H1 (cell line): Measurements from ENCODE around the gene ATP6V0D1. TPM values are rescaled to one million over a fixed set of nuclear protein-coding genes. Genes with fewer than 3 reads are reported as not detected.

Experiments
- CTCF ChIA-PET: fragments of 300-600 bp; sonication (Branson Sonifier 250); formaldehyde crosslinking; loops from one replicate; lab custom pipeline; 2021; ENCODE audit not compliant: partially characterized antibody; lab: Charles Lee
- POLR2A ChIA-PET: fragments of 300-600 bp; sonication (Branson Sonifier 250); formaldehyde crosslinking; loops from one replicate; lab custom pipeline; 2021; ENCODE audit warnings: inconsistent platforms; ENCODE audit not compliant: partially characterized antibody; lab: Charles Lee
- DNase-seq, 2 experiments: peaks; one replicate each; pipeline versions ENCODE4 v3.0.0 to v3.0.0-alpha.2; 2010 to 2022; ENCODE audit warnings: low spot score in 2 of 2, low read depth in 1 of 2, mixed read lengths in 1 of 2
- FAIRE-seq: peaks from 2 replicates; lab custom pipeline; 2011; peaks lifted over from hg19 to GRCh38; lab: Jason Lieb, UNC
- H2AFZ ChIP-seq: 2 replicates; pipeline ENCODE4 v1.8.1; 2012; ENCODE audit warnings: low read length, inconsistent platforms
- H2AK5ac ChIP-seq: 2 replicates; pipeline ENCODE4 v1.6.1; 2013; ENCODE audit warnings: low read depth, low read length
- H2BK120ac ChIP-seq: replicated peaks from 2 replicates; pipeline ENCODE3; 2013; ENCODE audit warnings: low read depth, low read length, inconsistent platforms
- H2BK12ac ChIP-seq: 2 replicates; pipeline ENCODE4 v1.6.1; 2013; ENCODE audit warnings: low read depth, low read length
- H2BK15ac ChIP-seq: 2 replicates; pipeline ENCODE4 v1.6.1; 2013; ENCODE audit warnings: low read length
- H2BK20ac ChIP-seq: 2 replicates; pipeline ENCODE4 v1.6.1; 2013; ENCODE audit warnings: low read length
- H2BK5ac ChIP-seq: 2 replicates; pipeline ENCODE4 v1.6.1; 2013; ENCODE audit warnings: low read depth, low read length
- H3K14ac ChIP-seq: 2 replicates; pipeline ENCODE4 v1.6.1; 2013; ENCODE audit warnings: inconsistent platforms; ENCODE audit not compliant: insufficient read length
- H3K18ac ChIP-seq: 2 replicates; pipeline ENCODE4 v1.6.1; 2013; ENCODE audit warnings: low read length; ENCODE audit errors: extremely low read depth
- H3K23ac ChIP-seq: 2 replicates; pipeline ENCODE4 v1.6.1; 2013; ENCODE audit warnings: inconsistent platforms; ENCODE audit not compliant: insufficient read length
- H3K23me2 ChIP-seq: 2 replicates; pipeline ENCODE4 v1.6.1; 2013; ENCODE audit warnings: low read depth, low read length
- H3K27ac ChIP-seq: 2 replicates; pipeline ENCODE4 v1.6.1; 2011; ENCODE audit warnings: low read depth, low read length, inconsistent platforms
- H3K27me3 ChIP-seq, 4 experiments: replicated peaks in 1 of 4; 1 replicate in 1 of 4; 2 replicates in 3 of 4; pipeline versions ENCODE4 v1.6.1 to v1.8.1; 2011 to 2013; ENCODE audit warnings: low read length in 3 of 4, mild to moderate bottlenecking in 3 of 4, inconsistent platforms in 2 of 4, mixed read lengths in 2 of 4, moderate library complexity in 1 of 4; ENCODE audit not compliant: control insufficient read depth in 3 of 4, insufficient read depth in 3 of 4; ENCODE audit errors: extremely low read depth in 1 of 4
- H3K36me3 ChIP-seq, 4 experiments: 2 replicates each; pipeline versions ENCODE4 v1.6.1 to v1.8.1; 2011 to 2013; ENCODE audit warnings: mild to moderate bottlenecking in 4 of 4, low read length in 3 of 4, moderate library complexity in 2 of 4, control low read depth in 1 of 4, inconsistent platforms in 1 of 4; ENCODE audit not compliant: insufficient read depth in 4 of 4, control insufficient read depth in 2 of 4
- H3K4ac ChIP-seq: replicated peaks from 2 replicates; pipeline ENCODE3; 2013; ENCODE audit warnings: low read length, low read depth, mixed read lengths, inconsistent platforms; ENCODE audit not compliant: insufficient read length
- H3K4me1 ChIP-seq, 4 experiments: replicated peaks in 1 of 4; 1 replicate in 1 of 4; 2 replicates in 3 of 4; pipeline versions ENCODE4 v1.6.1 to v1.8.1; 2011 to 2013; ENCODE audit warnings: low read length in 3 of 4, inconsistent platforms in 2 of 4, mixed read lengths in 1 of 4; ENCODE audit not compliant: insufficient read depth in 4 of 4, control insufficient read depth in 3 of 4
- H3K4me2 ChIP-seq, 2 experiments: 2 replicates each; pipeline versions ENCODE4 v1.6.1 to v1.8.1; 2011 to 2013; ENCODE audit warnings: low read depth in 2 of 2, low read length in 2 of 2, control low read depth in 1 of 2, inconsistent platforms in 1 of 2, mild to moderate bottlenecking in 1 of 2; ENCODE audit not compliant: insufficient read depth in 1 of 2
- H3K4me3 ChIP-seq, 4 experiments: fragments of 200-600, 300-600 bp in 1 of 4; sonication (generic), shearing (Covaris generic), sonication (Bioruptor Twin) in 1 of 4; 2 replicates each; pipeline versions ENCODE4 v1.5.1 to v1.8.1; 2011 to 2016; ENCODE audit warnings: low read length in 4 of 4, low read depth in 3 of 4, control low read depth in 2 of 4, inconsistent platforms in 2 of 4, mild to moderate bottlenecking in 2 of 4, mixed read lengths in 1 of 4, moderate library complexity in 1 of 4; ENCODE audit not compliant: insufficient read depth in 2 of 4; ENCODE audit errors: extremely low read depth in 1 of 4
- H3K56ac ChIP-seq: replicated peaks from 2 replicates; pipeline ENCODE3; 2013; ENCODE audit warnings: low read depth, mild to moderate bottlenecking, mixed read lengths, low read length, inconsistent platforms; ENCODE audit not compliant: insufficient read length
- H3K79me1 ChIP-seq: 2 replicates; pipeline ENCODE4 v1.6.1; 2013; ENCODE audit warnings: low read depth, low read length, control low read depth
- H3K79me2 ChIP-seq, 2 experiments: 2 replicates each; pipeline versions ENCODE4 v1.6.1 to v1.8.1; 2012 to 2013; ENCODE audit warnings: low read length in 2 of 2, mild to moderate bottlenecking in 2 of 2, inconsistent platforms in 1 of 2; ENCODE audit not compliant: insufficient read depth in 2 of 2, control insufficient read depth in 1 of 2
- H3K9ac ChIP-seq, 4 experiments: replicated peaks in 1 of 4; 1 replicate in 1 of 4; 2 replicates in 3 of 4; pipeline versions ENCODE4 v1.6.1 to v1.8.1; 2011 to 2013; ENCODE audit warnings: low read depth in 3 of 4, low read length in 3 of 4, control low read depth in 2 of 4, mild to moderate bottlenecking in 2 of 4, moderate library complexity in 2 of 4, inconsistent platforms in 1 of 4; ENCODE audit errors: extremely low read depth in 1 of 4
- H3K9me3 ChIP-seq, 2 experiments: 2 replicates each; pipeline versions ENCODE4 v1.6.1 to v1.8.1; 2012 to 2013; ENCODE audit warnings: mild to moderate bottlenecking in 2 of 2, moderate library complexity in 2 of 2, control low read depth in 1 of 2, inconsistent platforms in 1 of 2, low read depth in 1 of 2, low read length in 1 of 2, mixed read lengths in 1 of 2; ENCODE audit not compliant: insufficient read depth in 2 of 2
- H4K20me1 ChIP-seq, 2 experiments: replicated peaks in 1 of 2; 2 replicates each; pipeline versions ENCODE3 to v1.8.1; 2011 to 2013; ENCODE audit warnings: inconsistent platforms in 2 of 2, low read length in 2 of 2, mild to moderate bottlenecking in 1 of 2; ENCODE audit not compliant: insufficient read depth in 2 of 2, control insufficient read depth in 1 of 2
- H4K5ac ChIP-seq: 2 replicates; pipeline ENCODE4 v1.6.1; 2013; ENCODE audit warnings: low read length, low read depth, mixed read lengths, inconsistent platforms; ENCODE audit not compliant: insufficient read length
- H4K8ac ChIP-seq: 2 replicates; pipeline ENCODE4 v1.8.0; 2013; ENCODE audit warnings: mild to moderate bottlenecking, moderate library complexity, low read length, inconsistent platforms; ENCODE audit not compliant: insufficient read depth; ENCODE audit errors: extremely low read depth
- H4K91ac ChIP-seq: replicated peaks from 2 replicates; pipeline ENCODE3; 2013; ENCODE audit warnings: low read length, mixed read lengths, inconsistent platforms; ENCODE audit not compliant: insufficient read length
- CTCF ChIP-seq, 3 experiments: IDR thresholded peaks; 1 replicate in 2 of 3; 2 replicates in 1 of 3; pipeline versions ENCODE4 v1.5.1 to v1.6.1; 2011; ENCODE audit warnings: low read length in 3 of 3, mild to moderate bottlenecking in 3 of 3, inconsistent platforms in 2 of 3, low read depth in 1 of 3, moderate library complexity in 1 of 3; ENCODE audit not compliant: insufficient read depth in 1 of 3; ENCODE audit errors: control extremely low read depth in 1 of 3
- HDAC6 ChIP-seq: IDR thresholded peaks from one replicate; pipeline ENCODE4 v1.7.1; 2012; ENCODE audit warnings: low read depth, mild to moderate bottlenecking, inconsistent platforms, low read length, moderate library complexity
- KDM4A ChIP-seq: IDR thresholded peaks from one replicate; pipeline ENCODE4 v1.7.1; 2012; ENCODE audit warnings: low read depth, mild to moderate bottlenecking, moderate library complexity, low read length, inconsistent platforms; ENCODE audit not compliant: severe bottlenecking
- RBBP5 ChIP-seq: IDR thresholded peaks from 2 replicates; pipeline ENCODE4 v1.7.1; 2012; ENCODE audit warnings: low read depth, mild to moderate bottlenecking, inconsistent platforms, low read length, moderate library complexity, borderline replicate concordance
- TBP ChIP-seq: IDR thresholded peaks from 2 replicates; pipeline ENCODE4 v1.6.1; 2011; ENCODE audit warnings: low read depth, low read length, improper control_type of control experiment
- WGBS, 2 experiments: shearing (Covaris generic) in 1 of 2; methylation state at CpG; one replicate each; pipeline versions ENCODE4 v1.1.6 to v1.1.7; 2013 to 2015; ENCODE audit warnings: low lambda C conversion rate in 2 of 2, mixed read lengths in 2 of 2, inconsistent platforms in 1 of 2, low coverage in 1 of 2, missing lambda C conversion rate in 1 of 2; ENCODE audit not compliant: insufficient replicate concordance in 2 of 2, insufficient coverage in 1 of 2, insufficient read length in 1 of 2; ENCODE audit errors: extremely low coverage in 1 of 2, missing lambda C conversion rate in 1 of 2; 5-methylcytosine and 5-hydroxymethylcytosine counted together
- polyA plus RNA-seq, 7 experiments: library from polyadenylated mRNA; depleted of rRNA in 3 of 7; stranded (reverse) in 5 of 7; unstranded in 2 of 7; fragments of >200 nt in 5 of 7; fragments of 200-250 nt in 2 of 7; gene quantifications; 1 replicate in 5 of 7; 2 replicates in 1 of 7; 4 replicates in 1 of 7; pipeline versions ENCODE4 v1.2.1 to v1.2.3, GENCODE V29; 2011 to 2013; ENCODE audit warnings: missing spikeins in 2 of 7, mixed read lengths in 2 of 7
- total RNA-seq: library from RNA; stranded (reverse); fragmentation: NEBNext Ultra II Directional; extraction: Animal tissue kit (Norgen Biotek cat#: 25700); gene quantifications from 2 replicates; pipeline ENCODE4 v1.2.1, GENCODE V29; 2021

Gene ATP6V0D1
- total and polyA plus RNA-seq, 2 of the 8 experiments (the other 6 are each of a cell fraction or from before 2014, with no cell fraction given), result 47.3 to 134 TPM

- H2BK5ac ChIP-seq, result no peak overlapping the region
- no peak overlapping the region for H3K4ac ChIP-seq
- peak overlapping the region; percentile 85 to 92 for H3K4me2 ChIP-seq
- no peak overlapping the region for H3K14ac ChIP-seq
- H3K79me1 ChIP-seq, result no peaks in the 10 kb centered on the region
- peak in 1 of 2 experiments; percentile 71 for DNase-seq
- peaks cover 4 to 19% of the 10 kb centered on the region in 2 experiments for H4K20me1 ChIP-seq
- no peak overlapping the region for H3K9ac ChIP-seq
- no peak overlapping the region for H3K27ac ChIP-seq
- no peak overlapping the region for H2AK5ac ChIP-seq
- H3K56ac ChIP-seq, result no peak overlapping the region
- peaks cover 16% of the 10 kb centered on the region; the same call in 1 of the 2 replicates for H3K23me2 ChIP-seq
- 6% methylated on average over 35 of the region's 65 CpGs; no CpG with 5 or more reads in 1 of the 2 experiments for WGBS, 2 experiments
- peak overlapping the region; percentile 15; the same call in 1 of the 2 replicates for H4K8ac ChIP-seq
- no peak overlapping the region for H2BK120ac ChIP-seq
- no peak overlapping the region for H2AFZ ChIP-seq
- H3K4me1 ChIP-seq, result peaks cover 0 to 12% (median 8%) of the 10 kb centered on the region in 4 experiments; a peak in 6 of 7 replicates
- H3K9me3 ChIP-seq, result no peaks in the 10 kb centered on the region
- no peak for FAIRE-seq
- 0 out of 2 replicates have a peak overlapping the region, but pooled peaks have one; percentile 53 for H2BK15ac ChIP-seq
- no peak overlapping the region for H4K91ac ChIP-seq
- peak overlapping the region; percentile 78 for H3K18ac ChIP-seq
- TF ChIP-seq TBP (peak; percentile 72), RBBP5 (no peak; the same call in 1 of the 2 replicates), KDM4A (peak; percentile 71), CTCF (IDR thresholded peaks at IDR 0.05; ENCODE audit: control extremely low read depth in 1 of 3, insufficient read depth in 1 of 3, low read depth in 1 of 3, low read length in 3 of 3) (no peak), HDAC6 (no peak)
- peak overlapping the region; percentile 5; the same call in 1 of the 2 replicates for H2BK20ac ChIP-seq
- H2BK12ac ChIP-seq, result 0 out of 2 replicates have a peak overlapping the region, but pooled peaks have one; percentile 39
- H3K23ac ChIP-seq, result no peak overlapping the region
- H3K79me2 ChIP-seq, result no peaks in the 10 kb centered on the region
- H3K4me3 ChIP-seq, result peak overlapping the region; percentile 32 to 68 (median 48)
- peaks cover 60 to 98% (median 94%) of the 10 kb centered on the region in 4 experiments for H3K27me3 ChIP-seq
- H4K5ac ChIP-seq, result no peak overlapping the region
- H3K36me3 ChIP-seq, result no peaks in the 10 kb centered on the region
- ChIA-PET CTCF (interaction anchor here (0.6 to 4.3 kb wide), 14 partner anchors 8 to 286 kb away, joined by 3 to 63 read pairs (median 4); partner anchors contain the start of genes ACD, ATP6V0D1 and CARMIL2), POLR2A (interaction anchor here (0.7 to 3.0 kb wide), 11 partner anchors 8 to 119 kb away, joined by 3 to 14 read pairs (median 5); partner anchors contain the start of gene CARMIL2)
Measured at GRCh38 chr16:67528870-67529581, 48.1 kb upstream of the ATP6V0D1 start.
